GM21423 (cell line): Measurements from ENCODE around the gene CRHBP.

Experiments
- ATAC-seq: cut with Tn5 transposase; IDR thresholded peaks from one replicate; pipeline ENCODE4 v1.9.1; 2021; ENCODE audit warnings: mild to moderate bottlenecking, moderate library complexity; ENCODE audit not compliant: unreplicated experiment

CRHBP gene

GRCh38 chr5:77012601-77013000 lies 59.8 kb downstream of the CRHBP start:
- ATAC-seq = no peak

GRCh38 chr5:77015938-77016569 lies 63.2 kb downstream of the CRHBP start:
- no peak for ATAC-seq

- ATAC-seq = no peak
These were observed 64.1 kb downstream of the CRHBP start for GRCh38 chr5:77016962-77017361.

GRCh38 chr5:77017668-77018067 lies 64.8 kb downstream of the CRHBP start:
- ATAC-seq = no peak
